Measurements from ENCODE around the gene ATP8B1. TPM values are rescaled to one million over a fixed set of nuclear protein-coding genes. Genes with fewer than 3 reads are reported as not detected.

Gene ATP8B1
- total and polyA plus RNA-seq, 2 experiments from 2014 or later, result 1.7 to 3.0 TPM

- TF ChIP-seq ZNF462 (CRISPR knock-in tag; IDR thresholded peaks at IDR 0.05) (no peak), JUNB (IDR thresholded peaks at IDR 0.05; ENCODE audit: unreplicated experiment) (no peak)
Observed at GRCh38 chr18:57813245-57813644, 10.1 kb upstream of the ATP8B1 start (continued).

GRCh38 chr18:57812126-57812477 lies 9.0 kb upstream of the ATP8B1 start:
- H3K4me2 ChIP-seq, result no peak overlapping the region
- no peaks in the 10 kb centered on the region for H3K4me1 ChIP-seq (ENCODE audit: insufficient read depth)
- H3K36me3 ChIP-seq (ENCODE audit: insufficient read depth), result no peaks in the 10 kb centered on the region
- Mint-ChIP-seq H3K4me3 (no peak overlapping the region), H3K4me1 (peaks cover 8% of the 10 kb centered on the region), H3K36me3 (ENCODE audit: low read depth) (no peaks in the 10 kb centered on the region), H3K27ac (no peak overlapping the region), H3K9me3 (peaks cover 11% of the 10 kb centered on the region), H3K27me3 (ENCODE audit: insufficient read depth, low read depth, poor library complexity) (peaks cover 4% of the 10 kb centered on the region)
- H3K27me3 ChIP-seq (ENCODE audit: insufficient read depth), result no peaks in the 10 kb centered on the region
- no peak for ATAC-seq
- H3K9me2 ChIP-seq (ENCODE audit: insufficient read depth), result no peaks in the 10 kb centered on the region
- H4K20me1 ChIP-seq (replicated peaks; ENCODE audit: insufficient read depth), result no peaks in the 10 kb centered on the region
- no peak overlapping the region for H3K4me3 ChIP-seq
- H2AFZ ChIP-seq, result no peak overlapping the region
- no peak overlapping the region for H3K27ac ChIP-seq (ENCODE audit: low read depth)
- DNase-seq (ENCODE audit: low spot score), result no peak
- no peaks in the 10 kb centered on the region for H3K79me2 ChIP-seq (replicated peaks; ENCODE audit: insufficient read depth)
- no peaks in the 10 kb centered on the region for H3F3A ChIP-seq (replicated peaks; ENCODE audit: low read depth)
- TF ChIP-seq EZH2phosphoT487 (IDR thresholded peaks at IDR 0.05; ENCODE audit: unreplicated experiment) (no peak), STAT1 (IDR thresholded peaks at IDR 0.05; ENCODE audit: unreplicated experiment) (no peak), REST (IDR thresholded peaks at IDR 0.05; ENCODE audit: unreplicated experiment) (no peak), EZH2 (IDR thresholded peaks at IDR 0.05; ENCODE audit: low read depth, unreplicated experiment) (no peak), CTCF (conservative IDR thresholded peaks at IDR 0.05; ENCODE audit: low read depth in 2 of 2) (no peak)
